HG02763 (cell line): ENCODE data around the gene SCMH1.

Experiments used
- ATAC-seq: cut with Tn5 transposase; IDR thresholded peaks from one replicate; pipeline ENCODE4 v1.9.1; 2021; ENCODE audit warnings: mild to moderate bottlenecking, moderate library complexity; ENCODE audit not compliant: unreplicated experiment

The SCMH1 gene

GRCh38 chr1:41013024-41013423 is 229.1 kb downstream of the SCMH1 start:
- ATAC-seq = no peak

DNA sequence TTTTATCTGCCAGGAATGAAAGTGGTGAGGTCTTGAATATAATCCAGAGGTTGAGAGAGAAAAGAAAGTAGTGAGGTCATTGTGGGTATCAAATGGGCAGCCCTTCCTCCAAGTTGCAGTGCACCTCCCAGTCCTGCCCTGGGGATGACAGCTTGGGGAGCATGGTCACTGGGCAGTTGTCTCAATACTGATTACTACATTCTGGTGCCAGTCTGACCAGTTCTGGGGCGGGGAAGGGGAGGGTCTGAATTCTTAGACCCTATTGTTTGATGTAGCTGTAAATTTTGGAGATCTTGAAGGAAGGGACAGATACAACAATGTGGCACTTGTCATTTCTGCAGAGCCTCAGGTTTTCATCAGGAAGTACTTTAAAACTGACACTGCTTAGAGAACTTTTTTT is 231.8 kb downstream of the SCMH1 start:
- no peak for ATAC-seq

DNA sequence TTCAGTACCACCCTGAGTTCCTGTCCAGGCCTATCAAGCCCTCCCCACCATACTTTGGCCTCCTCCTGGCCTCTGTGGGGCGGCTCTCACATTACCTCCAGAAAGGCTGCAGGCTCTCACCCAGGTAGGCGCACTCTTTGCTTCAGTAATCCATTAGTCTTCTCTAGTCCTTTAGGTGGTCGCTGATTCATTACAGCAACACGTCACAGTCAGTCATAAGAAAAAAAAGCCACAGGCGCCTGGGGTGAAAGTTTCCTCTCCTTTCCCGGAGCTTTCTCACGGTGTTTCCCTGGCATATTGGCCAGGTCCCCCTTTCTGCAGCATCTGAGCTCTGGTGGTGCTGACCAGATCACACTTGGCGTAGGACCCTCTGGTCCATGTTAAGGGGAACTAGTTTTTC is 232.6 kb downstream of the SCMH1 start:
- ATAC-seq = no peak

DNA sequence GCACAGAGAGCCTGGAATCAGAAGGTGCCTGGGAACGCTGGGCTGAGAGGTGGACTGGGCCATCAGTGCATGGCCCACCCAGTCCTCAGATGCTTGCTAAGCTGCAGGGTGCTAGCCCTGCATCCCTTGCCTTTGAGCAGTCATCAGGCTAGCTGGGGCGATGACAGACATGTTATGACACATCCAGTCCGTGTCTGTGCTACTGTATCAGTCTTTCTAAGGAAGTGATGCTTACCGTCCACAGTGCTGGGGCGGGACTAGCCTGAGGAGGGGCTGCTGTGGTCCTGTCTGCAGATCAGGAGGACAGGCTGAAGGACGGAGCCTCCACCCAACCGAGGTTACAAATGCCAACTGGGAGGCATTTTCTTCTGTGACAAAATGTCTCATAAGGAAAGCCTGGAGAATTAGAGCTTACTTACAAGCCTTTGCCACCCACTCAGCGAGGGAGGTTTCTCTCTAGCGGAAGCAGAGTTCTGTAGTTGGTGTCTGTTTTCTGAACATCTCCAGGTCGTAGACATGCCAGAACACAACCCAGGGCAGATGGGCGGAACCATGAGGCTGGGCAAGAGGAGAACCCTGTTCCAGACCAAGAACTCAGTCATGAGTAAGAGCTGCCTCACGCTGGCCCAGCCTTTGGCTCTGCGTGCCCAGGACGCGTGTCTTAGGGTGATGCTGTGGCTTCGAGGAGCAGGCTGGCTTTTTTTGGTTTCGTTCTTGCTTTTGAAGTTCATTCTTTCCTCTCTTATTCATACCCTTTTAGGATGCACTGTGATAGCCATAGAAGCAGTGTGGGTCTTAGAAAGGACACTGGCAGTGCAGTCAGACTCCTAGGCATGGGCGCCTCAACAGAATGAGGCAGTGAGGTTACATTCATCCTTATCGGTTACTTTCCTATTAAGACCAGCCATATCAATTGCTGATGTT is 234.9 kb downstream of the SCMH1 start:
- ATAC-seq = no peak

- ATAC-seq = no peak
These were observed 236.2 kb downstream of the SCMH1 start for GRCh38 chr1:41005876-41006275.

GRCh38 chr1:41003640-41004220 is 238.4 kb downstream of the SCMH1 start:
- ATAC-seq = peak; percentile 96

DNA sequence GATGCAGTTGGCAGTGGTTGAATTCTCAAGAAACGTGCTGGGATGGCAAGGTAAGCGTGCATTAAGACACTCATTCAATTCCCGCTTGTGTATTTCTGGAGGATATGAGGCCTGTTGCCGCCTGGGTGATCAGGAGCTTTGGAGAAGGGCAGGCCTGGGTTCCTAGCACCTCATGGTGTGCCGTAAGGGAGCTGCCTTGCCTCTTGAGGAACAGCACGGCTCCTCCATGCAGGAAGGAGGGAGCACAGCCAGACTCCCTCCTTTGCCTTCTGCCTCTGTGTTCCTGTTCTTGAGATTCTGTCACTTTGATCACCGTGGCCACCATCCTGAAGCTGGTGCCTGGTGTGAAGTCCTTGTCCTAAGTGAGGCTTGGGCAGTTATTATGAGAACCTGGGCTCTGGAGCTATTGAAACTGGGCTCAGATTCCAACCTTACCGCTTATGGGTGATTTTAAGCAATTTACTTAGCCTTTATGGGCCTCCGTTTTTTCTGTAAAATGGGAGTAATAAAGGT is 238.9 kb downstream of the SCMH1 start:
- ATAC-seq = no peak

DNA sequence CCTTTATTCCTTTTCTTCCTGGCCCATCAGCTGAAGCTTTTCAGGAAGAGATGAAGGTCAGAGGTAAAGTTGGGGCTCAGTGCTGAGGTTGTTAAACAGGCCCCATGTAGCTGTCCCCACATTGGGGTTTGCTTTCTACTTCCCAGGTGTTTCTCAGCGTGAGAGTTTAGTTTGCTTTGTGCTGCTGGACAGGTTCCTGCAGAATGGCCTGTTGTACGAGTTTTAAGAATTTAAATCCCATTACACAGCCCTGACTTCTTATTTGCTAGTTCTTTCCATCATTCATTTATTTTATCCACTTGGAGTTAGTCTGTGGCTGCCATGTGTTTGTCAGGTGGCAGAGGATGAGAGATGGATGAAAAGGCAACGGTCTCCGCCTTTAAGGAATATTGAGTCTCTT is 243.4 kb downstream of the SCMH1 start:
- no peak for ATAC-seq

GRCh38 chr1:40997096-40997495 is 245.0 kb downstream of the SCMH1 start:
- no peak for ATAC-seq

- no peak for ATAC-seq
These were observed 253.0 kb downstream of the SCMH1 start for GRCh38 chr1:40989066-40989465.

DNA sequence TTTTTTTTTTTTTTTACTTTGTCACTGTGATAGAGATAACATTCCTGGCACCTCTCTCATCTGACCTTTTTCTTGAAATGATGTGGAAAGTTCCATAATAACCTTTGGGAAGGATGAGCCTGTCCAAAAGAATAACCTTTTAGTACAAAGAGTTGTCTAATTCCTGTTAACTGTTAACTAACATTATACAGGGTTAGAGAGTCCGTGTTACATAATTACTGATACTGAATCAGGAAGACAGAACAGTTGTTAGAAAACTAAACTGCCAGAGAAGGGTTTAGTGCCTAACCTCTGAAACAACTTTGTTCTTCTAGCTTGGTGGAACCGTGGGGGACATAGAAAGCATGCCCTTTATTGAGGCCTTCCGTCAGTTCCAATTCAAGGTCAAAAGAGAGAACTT is 253.8 kb downstream of the SCMH1 start:
- no peak for ATAC-seq

GRCh38 chr1:40987439-40988276 is 254.4 kb downstream of the SCMH1 start:
- ATAC-seq = no peak

GRCh38 chr1:40986956-40987355 is 255.2 kb downstream of the SCMH1 start:
- ATAC-seq = no peak

DNA sequence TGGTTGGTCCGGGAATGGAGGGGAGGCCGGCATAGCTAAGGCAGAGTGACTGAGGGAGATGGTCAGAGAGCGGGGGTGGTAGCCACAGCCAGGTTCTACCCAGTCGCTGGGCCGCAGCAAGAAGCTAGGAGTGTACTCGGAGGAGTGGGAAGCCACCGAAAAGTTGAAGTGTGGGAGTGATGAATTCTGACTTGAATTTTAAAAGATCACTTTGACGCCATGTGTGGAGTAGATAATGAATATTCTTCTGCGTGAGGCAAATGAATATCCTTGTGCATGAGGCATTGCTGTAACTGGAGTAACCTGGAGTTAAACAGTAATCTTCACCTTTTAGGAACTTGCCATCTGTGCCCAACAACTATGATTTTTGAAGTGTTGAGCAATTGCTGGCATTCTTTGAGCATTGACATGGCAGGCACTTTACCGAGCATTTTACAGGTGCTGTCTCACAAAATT is 255.8 kb downstream of the SCMH1 start:
- no peak for ATAC-seq

DNA sequence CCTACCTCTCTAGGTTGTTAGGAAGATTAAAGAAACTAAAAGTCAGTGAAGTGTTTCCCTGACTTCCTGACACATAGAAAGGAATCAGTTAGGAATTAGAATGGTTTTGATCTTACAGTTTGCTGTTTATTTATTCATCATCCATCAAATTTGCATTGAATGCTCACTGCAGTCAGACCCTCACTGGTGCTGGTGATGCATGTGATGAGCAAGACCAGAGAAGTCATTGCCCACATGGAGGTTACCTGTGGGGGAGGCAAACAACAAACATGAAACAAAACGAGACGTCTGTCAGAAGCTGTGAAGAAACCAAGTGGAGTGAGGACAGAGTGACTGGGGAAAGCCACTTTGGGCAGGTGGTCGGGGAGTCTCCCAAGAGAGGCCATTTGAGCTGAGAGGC is 256.2 kb downstream of the SCMH1 start:
- ATAC-seq = no peak

- no peak for ATAC-seq
These were observed 256.9 kb downstream of the SCMH1 start for GRCh38 chr1:40985161-40985560.

DNA sequence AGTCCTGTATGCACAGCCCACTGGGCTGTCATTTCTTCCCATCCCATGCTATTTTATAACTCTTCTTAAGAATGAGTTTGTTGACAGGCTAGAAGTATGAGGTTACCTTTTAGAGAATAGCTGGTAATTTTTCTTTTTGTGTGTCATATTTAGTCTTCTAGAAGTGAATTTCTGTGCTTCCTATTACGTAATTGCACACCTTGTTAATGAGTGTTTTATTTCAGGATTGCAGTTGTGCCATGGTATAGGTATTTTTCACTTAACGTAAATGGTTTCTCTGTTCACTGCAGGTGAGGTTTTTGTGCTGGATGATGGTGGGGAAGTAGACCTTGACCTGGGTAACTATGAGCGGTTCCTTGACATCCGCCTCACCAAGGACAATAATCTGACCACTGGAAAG is 257.6 kb downstream of the SCMH1 start:
- no peak for ATAC-seq

- no peak for ATAC-seq
These were observed 258.0 kb downstream of the SCMH1 start for GRCh38 chr1:40984066-40984465.

- no peak for ATAC-seq
These were observed 258.8 kb downstream of the SCMH1 start for GRCh38 chr1:40983286-40983685.

DNA sequence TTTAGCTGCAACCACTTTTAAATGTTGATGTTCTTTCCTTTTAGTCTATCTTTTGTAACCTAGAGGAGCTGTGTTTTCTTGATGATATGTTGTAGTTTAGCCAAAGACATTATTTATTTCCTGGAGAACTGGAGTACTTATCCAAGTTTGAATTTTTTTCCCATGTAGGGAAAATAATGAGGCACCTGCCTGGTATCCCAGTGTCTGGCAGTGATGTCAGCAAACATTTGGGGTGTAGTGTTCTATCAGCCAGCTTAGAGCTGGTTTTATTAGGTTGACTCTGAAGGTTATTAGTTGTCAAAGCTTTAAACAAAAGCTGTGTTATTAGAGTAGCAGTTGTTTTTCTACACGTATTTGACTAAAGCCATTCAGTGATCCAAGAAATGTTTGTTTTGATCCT is 259.4 kb downstream of the SCMH1 start:
- ATAC-seq = no peak
